Measurements from ENCODE around the gene PUS1.

- TF ChIP-seq CTCF (IDR thresholded peaks at IDR 0.05) (no peak), POLR2A (IDR thresholded peaks at IDR 0.05) (no peak)
These were observed 53.0 kb downstream of the PUS1 start for GRCh38 chr12:131982041-131982440.
